Fibroblast of the conjunctiva (primary cell): Measurements from ENCODE around the gene RAB30.
A peak's percentile ranks its signal among the peaks of the same experiment; 100 is the strongest.
"Not testable (repeated sequence)": the region's sequence is repeated elsewhere in the genome, so short reads cannot be mapped to it uniquely, and the experiment has no call there.

Experiments
- DNase-seq: peaks from one replicate; pipeline ENCODE4 v3.0.0-alpha.2; 2010; ENCODE audit warnings: low read depth

RAB30 gene

DNA sequence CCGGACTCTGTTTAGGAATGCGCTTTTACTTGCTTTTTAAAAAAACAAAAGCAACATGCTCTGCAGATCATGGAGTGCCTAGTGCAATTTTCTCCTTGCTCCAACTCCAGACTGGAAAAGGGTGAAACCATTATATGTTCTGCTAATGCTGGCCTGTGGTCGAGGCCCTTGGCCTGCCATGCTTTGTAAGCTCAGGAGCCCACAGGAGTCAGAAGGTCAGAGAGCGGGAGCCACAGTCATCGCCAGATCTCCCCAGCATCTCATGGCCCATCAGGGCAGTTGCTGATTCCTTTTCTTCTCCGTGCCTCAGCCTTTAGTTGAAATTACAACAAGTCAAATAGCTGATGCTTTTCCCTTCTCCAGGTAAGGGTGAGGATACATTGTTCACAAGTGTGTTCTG lies 89.8 kb downstream of the RAB30 start:
- DNase-seq, result no peak

- DNase-seq, result no peak
Observed at GRCh38 chr11:82980947-82981346, 90.8 kb downstream of the RAB30 start.

GRCh38 chr11:82980292-82980691 lies 91.4 kb downstream of the RAB30 start:
- peak; percentile 31 for DNase-seq

- no peak for DNase-seq
Observed at GRCh38 chr11:82979824-82980223, 91.9 kb downstream of the RAB30 start.

GRCh38 chr11:82978422-82979099 lies 93.1 kb downstream of the RAB30 start:
- peak; percentile 16 for DNase-seq

DNA sequence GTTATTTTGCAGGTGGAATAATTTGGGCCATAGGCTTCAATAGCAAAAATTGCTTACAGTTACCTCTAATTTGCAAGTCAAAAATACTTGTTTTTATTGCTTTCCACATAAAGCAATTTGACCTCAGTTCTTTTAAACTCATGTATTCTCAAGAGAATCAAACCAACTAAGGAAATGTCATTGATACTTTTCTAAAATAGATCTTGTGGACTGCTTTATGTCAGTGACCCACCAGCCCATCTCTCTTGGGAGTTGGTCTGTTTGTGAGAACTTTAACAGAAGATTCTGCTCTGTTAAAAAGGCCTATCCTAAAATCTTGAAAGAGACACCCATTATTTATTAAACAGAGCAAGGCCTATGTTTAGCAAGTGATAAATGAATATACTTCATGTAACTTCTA lies 94.9 kb downstream of the RAB30 start:
- DNase-seq, result no peak

- DNase-seq, result no peak
Observed at GRCh38 chr11:82975882-82976281, 95.8 kb downstream of the RAB30 start.

DNA sequence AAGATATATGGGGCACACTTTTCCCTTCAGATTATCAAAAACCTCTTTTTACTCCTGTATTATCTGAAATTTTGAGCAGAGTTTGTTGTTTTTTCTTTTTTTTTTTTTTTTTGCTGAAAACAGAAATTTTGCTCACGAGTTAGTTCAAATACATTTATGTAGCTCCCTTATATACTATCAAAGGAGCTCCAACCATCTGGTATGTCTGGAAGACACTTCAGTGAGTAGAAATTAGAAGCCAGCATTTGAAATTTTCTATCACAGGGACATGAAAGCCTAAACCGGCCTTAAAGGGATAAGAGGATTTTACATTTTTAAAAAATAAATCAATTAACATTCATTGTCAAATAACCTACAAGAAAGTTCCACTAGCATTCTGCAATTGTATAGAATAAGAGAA lies 96.8 kb downstream of the RAB30 start:
- DNase-seq, result no peak

GRCh38 chr11:82974135-82974534 lies 97.6 kb downstream of the RAB30 start:
- no peak for DNase-seq

DNA sequence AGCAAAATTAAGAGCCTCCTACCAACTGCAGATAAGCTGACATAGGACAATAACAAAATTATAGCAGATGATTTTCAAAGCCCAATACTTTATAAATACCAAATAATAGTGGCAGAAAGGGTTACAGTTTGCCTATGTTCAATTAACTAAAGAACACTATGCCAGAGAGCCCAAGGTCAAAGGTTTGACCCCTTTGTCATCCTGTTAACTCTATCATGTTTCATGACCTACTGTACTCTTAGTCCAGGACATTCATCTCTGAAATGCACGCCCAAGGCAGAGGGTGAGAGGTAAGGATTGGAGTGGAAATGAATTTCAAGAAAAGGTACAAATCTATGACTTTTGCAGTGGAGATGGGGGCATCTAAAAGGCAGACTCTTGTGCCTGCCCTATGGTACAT lies 99.6 kb downstream of the RAB30 start:
- DNase-seq, result no peak

DNA sequence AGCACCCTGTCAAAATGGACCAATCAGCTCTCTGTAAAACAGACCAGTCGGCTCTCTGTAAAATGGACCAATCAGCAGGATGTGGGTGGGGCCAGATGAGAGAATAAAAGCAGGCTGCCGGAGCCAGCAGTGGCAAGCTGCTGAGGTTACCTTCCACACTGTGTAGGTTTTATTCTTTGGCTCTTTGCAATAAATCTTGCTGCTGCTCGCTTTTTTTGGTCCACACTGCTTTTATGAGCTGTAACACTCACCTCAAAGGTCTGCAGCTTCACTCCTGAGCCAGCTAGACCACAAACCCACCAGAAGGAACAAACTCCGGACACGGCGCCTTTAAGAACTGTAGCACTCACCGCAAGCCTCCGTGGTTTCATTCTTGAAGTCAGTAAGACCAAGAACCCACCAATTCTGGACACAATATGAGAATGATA lies 100.2 kb downstream of the RAB30 start:
- DNase-seq, result not testable (repeated sequence)

DNA sequence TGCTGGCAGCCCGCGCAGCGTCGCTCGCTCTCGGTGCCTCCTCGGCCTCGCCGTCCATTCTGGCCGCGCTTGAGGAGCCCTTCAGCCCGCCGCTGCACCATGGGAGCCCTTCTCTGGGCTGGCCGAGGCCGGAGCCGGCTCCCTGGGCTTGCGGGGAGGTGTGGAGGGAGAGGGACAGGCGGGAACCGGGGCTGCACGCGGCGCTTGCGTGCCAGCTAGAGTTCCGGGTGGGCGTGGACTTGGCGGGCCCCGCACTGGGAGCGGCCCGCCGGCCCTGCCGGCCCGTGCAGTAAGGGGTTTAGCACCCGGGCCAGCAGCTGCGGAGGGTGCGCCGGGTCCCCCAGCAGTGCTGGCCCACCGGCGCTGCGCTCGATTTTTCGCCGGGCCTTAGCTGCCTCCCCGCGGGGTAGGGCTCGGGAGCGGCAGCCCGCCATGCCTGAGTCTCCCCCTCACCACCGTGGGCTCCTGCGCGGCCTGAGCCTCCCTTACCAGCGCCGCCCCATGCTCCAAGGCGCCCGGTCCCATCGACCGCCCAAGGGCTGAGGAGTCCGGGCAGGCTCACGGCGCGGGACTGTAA lies 101.1 kb downstream of the RAB30 start:
- not testable (repeated sequence) for DNase-seq

DNA sequence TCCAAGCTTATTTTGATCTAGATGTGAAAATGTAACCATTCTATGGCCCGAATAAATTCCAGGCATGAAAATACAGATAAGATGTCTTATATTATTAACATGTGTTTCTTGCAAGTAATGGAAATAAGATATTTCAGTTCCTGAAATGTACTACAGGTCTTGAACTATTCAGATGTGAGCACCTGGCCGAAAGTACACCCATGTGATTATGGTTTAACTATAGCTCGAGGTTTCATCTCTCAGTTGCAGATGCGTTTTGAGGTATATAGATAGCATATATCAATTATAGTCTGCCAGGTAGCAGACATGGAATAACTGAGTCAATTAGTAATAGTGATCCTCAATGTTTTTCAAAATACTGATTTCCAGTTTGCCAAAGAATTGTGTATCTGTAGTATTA lies 101.9 kb downstream of the RAB30 start:
- DNase-seq, result no peak

DNA sequence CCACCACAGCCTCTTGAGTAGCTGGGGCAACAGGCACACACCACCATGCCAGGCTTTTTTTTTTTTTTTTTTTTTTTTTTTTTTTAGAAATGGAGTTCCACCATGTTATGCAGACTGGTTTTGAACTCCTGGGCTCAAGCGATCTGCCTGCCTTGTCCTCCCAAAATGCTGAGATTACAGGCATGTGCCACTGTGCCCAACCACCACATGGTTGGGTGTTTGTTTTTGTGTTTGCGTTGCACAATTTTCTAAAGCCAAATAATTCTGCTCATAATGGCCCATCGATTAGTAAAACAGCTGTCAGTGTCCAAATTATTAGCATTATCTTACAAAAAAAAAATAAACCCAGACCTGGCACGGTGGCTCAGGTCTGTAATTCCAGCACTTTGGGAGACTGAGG lies 104.3 kb downstream of the RAB30 start:
- no peak for DNase-seq

DNA sequence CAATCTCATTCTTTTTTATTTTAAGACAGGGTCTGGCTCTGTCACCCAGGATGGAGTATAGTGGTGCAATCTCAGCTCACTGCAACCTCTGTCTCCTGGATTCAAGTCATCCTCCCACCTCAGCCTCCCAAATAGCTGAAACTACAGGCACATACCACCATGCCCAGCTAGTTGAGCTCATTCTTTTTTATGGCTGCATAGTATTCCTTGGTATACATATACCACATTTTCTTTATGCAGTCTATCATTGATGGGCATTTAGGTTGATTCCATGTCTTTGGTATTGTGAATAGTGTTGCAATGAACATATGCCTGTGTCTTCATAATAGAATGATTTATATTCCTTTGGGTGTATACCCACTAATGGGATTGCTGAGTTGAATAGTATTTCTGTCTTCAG lies 109.7 kb downstream of the RAB30 start:
- DNase-seq, result not testable (repeated sequence)

DNA sequence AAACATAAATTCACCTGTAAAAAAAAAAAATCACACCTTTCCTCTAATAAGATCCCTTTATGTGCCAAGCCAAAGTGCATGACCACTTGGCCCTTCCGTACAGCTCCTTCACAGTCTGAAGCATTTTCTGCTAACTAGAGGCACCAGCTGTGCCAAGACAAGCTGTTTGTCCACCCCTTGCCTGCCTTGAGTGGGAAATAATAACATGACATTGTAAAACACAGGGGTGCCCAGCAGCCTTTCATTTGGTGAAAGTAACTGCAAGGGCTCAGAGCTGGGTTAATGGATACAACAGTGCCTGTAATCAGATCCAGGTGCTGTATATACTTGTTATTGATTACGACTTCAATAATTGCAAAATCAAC lies 110.9 kb downstream of the RAB30 start:
- DNase-seq, result no peak

DNA sequence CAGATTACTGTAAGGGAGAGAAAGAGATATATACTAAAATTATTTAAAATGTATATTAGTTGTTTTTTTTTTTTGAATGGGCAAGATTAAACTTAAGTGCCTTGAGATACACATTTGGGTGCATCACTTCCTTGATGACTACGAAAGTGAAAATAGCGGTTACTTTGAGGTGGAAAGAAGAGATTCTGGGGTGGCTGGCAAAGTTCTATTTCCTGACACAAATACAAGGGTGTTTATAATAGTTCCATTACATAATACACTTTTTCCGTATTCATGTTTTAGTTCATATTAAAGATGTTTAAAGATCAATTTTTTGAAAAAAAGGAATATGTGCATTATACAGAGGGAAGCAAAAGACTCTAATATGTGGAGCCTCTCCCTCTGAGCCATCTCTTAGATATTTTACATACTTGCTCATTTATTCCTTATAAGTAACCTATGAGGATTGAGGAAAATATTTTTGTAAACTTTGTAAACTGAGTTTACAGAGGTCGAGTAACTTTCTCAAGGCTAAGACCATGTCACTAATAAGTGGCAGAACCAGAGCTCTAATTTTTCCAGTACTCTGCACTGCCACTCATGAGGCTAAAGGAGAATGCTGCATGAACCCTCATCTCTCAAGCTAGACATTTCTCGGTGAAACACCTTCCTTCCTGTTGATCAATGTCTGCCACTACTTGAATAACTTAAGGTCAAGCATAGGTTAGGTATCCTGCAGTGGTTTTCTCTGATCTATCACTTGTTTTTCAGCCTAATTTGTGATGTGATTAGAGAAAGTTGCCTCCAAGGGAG lies 111.5 kb downstream of the RAB30 start:
- no peak for DNase-seq

DNA sequence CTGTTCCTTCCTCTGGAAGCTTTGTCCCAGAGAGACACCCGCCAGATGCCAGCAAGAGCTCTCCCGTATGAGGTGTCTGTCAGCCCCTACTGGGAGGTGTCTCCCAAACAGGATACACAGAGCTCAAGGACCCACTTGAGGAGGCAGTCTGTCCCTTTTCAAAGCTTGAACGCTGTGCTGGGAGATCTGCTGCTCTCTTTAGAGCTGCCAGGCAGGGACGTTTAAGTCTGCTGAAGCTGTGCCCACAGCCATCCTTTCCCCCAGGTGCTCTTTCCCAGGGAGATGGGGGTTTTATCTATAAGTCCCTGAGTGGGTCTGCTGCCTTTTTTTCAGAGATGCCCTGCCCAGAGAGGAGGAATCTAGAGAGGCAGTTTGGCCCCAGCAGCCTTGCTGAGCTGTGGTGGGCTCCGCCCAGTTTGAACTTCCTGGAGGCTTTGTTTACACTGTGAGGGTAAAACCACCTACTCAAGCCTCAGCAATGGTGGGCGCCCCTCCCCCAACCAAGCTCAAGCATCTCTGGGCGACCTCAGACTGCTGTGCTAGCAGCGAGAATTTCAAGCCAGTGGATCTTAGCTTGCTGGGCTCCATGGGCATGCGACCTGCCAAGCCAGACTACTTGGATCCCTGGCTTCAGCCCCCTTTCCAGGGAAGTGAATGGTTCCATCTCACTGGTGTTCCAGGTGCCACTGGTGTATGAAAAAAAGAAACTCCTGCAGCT lies 115.8 kb downstream of the RAB30 start:
- DNase-seq, result not testable (repeated sequence)

DNA sequence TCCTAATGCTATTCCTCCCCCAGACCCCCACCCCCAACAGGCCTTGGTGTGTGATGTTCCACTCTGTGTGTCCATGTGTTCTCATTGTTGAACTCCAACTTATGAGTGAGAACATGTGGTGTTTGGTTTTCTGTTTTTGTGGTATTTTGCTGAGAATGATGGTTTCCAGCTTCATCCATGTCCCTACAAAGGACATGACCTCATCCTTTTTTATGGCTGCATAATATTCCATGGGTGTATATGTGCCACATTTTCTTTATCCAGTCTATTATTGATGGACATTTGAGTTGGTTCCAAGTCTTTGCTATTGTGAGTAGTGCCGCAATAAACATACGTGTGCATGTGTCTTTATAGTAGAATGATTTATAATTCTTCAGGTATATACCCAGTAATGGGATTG lies 121.2 kb downstream of the RAB30 start:
- DNase-seq, result not testable (repeated sequence)

GRCh38 chr11:82949352-82949751 lies 122.3 kb downstream of the RAB30 start:
- DNase-seq, result no peak

- DNase-seq, result no peak
Observed at GRCh38 chr11:82945682-82946081, 126.0 kb downstream of the RAB30 start.

GRCh38 chr11:82945041-82945440 lies 126.7 kb downstream of the RAB30 start:
- not testable (repeated sequence) for DNase-seq

- no peak for DNase-seq
Observed at GRCh38 chr11:82944198-82944597, 127.5 kb downstream of the RAB30 start.
